ENCODE data around the gene COMMD4. TPM values are rescaled to one million over a fixed set of nuclear protein-coding genes. Genes with fewer than 3 reads are reported as not detected.
A peak's percentile ranks its signal among the peaks of the same experiment; 100 is the strongest.

Gene COMMD4
- total and polyA plus RNA-seq, 2 of the 8 experiments (the other 6 are each of a cell fraction or from before 2014, with no cell fraction given), result 131 to 236 TPM

- peak within 1 kb of the TSS; percentile 59 to 85 (median 72) for H3K4me3 ChIP-seq (ENCODE audit: extremely low read depth in 1 of 4, insufficient read depth in 2 of 4, low read depth in 3 of 4, low read length in 4 of 4)
- peak within 1 kb of the TSS; percentile 75 for H2BK5ac ChIP-seq (ENCODE audit: low read depth, low read length)
- peak; percentile 7 for FAIRE-seq
- H2BK120ac ChIP-seq (replicated peaks; ENCODE audit: low read depth, low read length), result no peak within 1 kb of the TSS
- H3K79me2 ChIP-seq (ENCODE audit: control insufficient read depth in 1 of 2, insufficient read depth in 2 of 2, low read length in 2 of 2), result no peaks in the 10 kb centered on the region; a peak in 1 of 4 replicates
- no peak within 1 kb of the TSS for H3K23ac ChIP-seq (ENCODE audit: insufficient read length)
- H2AK5ac ChIP-seq (ENCODE audit: low read depth, low read length), result no peak within 1 kb of the TSS
- peak within 1 kb of the TSS; percentile 17 for H3K56ac ChIP-seq (replicated peaks; ENCODE audit: insufficient read length, low read depth, low read length)
- WGBS, 2 experiments (ENCODE audit: extremely low coverage in 1 of 2, insufficient coverage in 1 of 2, insufficient read length in 1 of 2, insufficient replicate concordance in 2 of 2, low coverage in 1 of 2, low lambda C conversion rate in 2 of 2, missing lambda C conversion rate in 1 of 2), result 2% methylated on average over 40 of the region's 67 CpGs; no CpG with 5 or more reads in 1 of the 2 experiments
- H2BK15ac ChIP-seq (ENCODE audit: low read length), result peak within 1 kb of the TSS; percentile 49; the same call in 1 of the 2 replicates
- no peaks in the 10 kb centered on the region for H3K9me3 ChIP-seq (ENCODE audit: insufficient read depth in 2 of 2, low read depth in 1 of 2, low read length in 1 of 2)
- peak within 1 kb of the TSS; percentile 24 for H4K5ac ChIP-seq (ENCODE audit: insufficient read length, low read depth, low read length)
- peak within 1 kb of the TSS; percentile 74 for H3K27ac ChIP-seq (ENCODE audit: low read depth, low read length)
- H2BK20ac ChIP-seq (ENCODE audit: low read length), result no peak within 1 kb of the TSS; the same call in 1 of the 2 replicates
- CTCF ChIA-PET (ENCODE audit: partially characterized antibody), result interaction anchor here (0.7 to 2.4 kb wide), 20 partner anchors 9 to 326 kb away, joined by 3 to 9 read pairs (median 4); partner anchors contain the start of genes NEIL1 and SIN3A
- H3K18ac ChIP-seq (ENCODE audit: extremely low read depth, low read length), result peak within 1 kb of the TSS; percentile 73; the same call in 1 of the 2 replicates
- peak; percentile 94 to 96 for DNase-seq (ENCODE audit: low read depth in 1 of 2, low spot score in 2 of 2)
- H4K91ac ChIP-seq (replicated peaks; ENCODE audit: insufficient read length, low read length), result no peak within 1 kb of the TSS
- H3K36me3 ChIP-seq (ENCODE audit: control insufficient read depth in 2 of 4, insufficient read depth in 4 of 4, low read length in 3 of 4), result peaks cover 0 to 23% (median 14%) of the 10 kb centered on the region in 4 experiments; a peak in 7 of 8 replicates
- POLR2A ChIA-PET (ENCODE audit: partially characterized antibody), result interaction anchor here (0.5 to 5.2 kb wide), 33 partner anchors 9 to 481 kb away, joined by 3 to 40 read pairs (median 4); partner anchors contain the start of genes COMMD4, NEIL1, PTPN9 and SNUPN
- no peak within 1 kb of the TSS; the same call in 1 of the 2 replicates for H2AFZ ChIP-seq (ENCODE audit: low read length)
- peak within 1 kb of the TSS; percentile 94; the same call in 1 of the 2 replicates for H4K8ac ChIP-seq (ENCODE audit: extremely low read depth, insufficient read depth, low read length)
- peak within 1 kb of the TSS; percentile 62 to 91 (median 83) for H3K9ac ChIP-seq (replicated peaks in 1 of 4; ENCODE audit: extremely low read depth in 1 of 4, low read depth in 3 of 4, low read length in 3 of 4)
- H3K23me2 ChIP-seq (ENCODE audit: low read depth, low read length), result peaks cover 4% of the 10 kb centered on the region
- no peak within 1 kb of the TSS for H3K4ac ChIP-seq (replicated peaks; ENCODE audit: insufficient read length, low read depth, low read length)
- H3K4me2 ChIP-seq (ENCODE audit: insufficient read depth in 1 of 2, low read depth in 2 of 2, low read length in 2 of 2), result peak within 1 kb of the TSS; percentile 83 to 85
- no peak within 1 kb of the TSS for H2BK12ac ChIP-seq (ENCODE audit: low read depth, low read length)
- H3K79me1 ChIP-seq (ENCODE audit: low read depth, low read length), result no peaks in the 10 kb centered on the region; the same call in 1 of the 2 replicates
- no peaks in the 10 kb centered on the region for H3K27me3 ChIP-seq (replicated peaks in 1 of 4; ENCODE audit: control insufficient read depth in 3 of 4, extremely low read depth in 1 of 4, insufficient read depth in 3 of 4, low read length in 3 of 4)
- H3K14ac ChIP-seq (ENCODE audit: insufficient read length), result no peak within 1 kb of the TSS
- peaks cover 0 to 4% of the 10 kb centered on the region in 2 experiments for H4K20me1 ChIP-seq (replicated peaks in 1 of 2; ENCODE audit: control insufficient read depth in 1 of 2, insufficient read depth in 2 of 2, low read length in 2 of 2)
- H3K4me1 ChIP-seq (replicated peaks in 1 of 4; ENCODE audit: control insufficient read depth in 3 of 4, insufficient read depth in 4 of 4, low read length in 3 of 4), result peaks cover 0 to 4% (median 1%) of the 10 kb centered on the region in 4 experiments; a peak in 4 of 7 replicates
- TF ChIP-seq BRCA1 (IDR thresholded peaks at IDR 0.05; ENCODE audit: low read depth, low read length), result peak; percentile 36; the same call in 1 of the 2 replicates
- peak; percentile 61 for TF ChIP-seq TCF12 (IDR thresholded peaks at IDR 0.05; ENCODE audit: low read depth, low read length)
- TF ChIP-seq SIRT6 (IDR thresholded peaks at IDR 0.05; ENCODE audit: low read length), result no peak
- TF ChIP-seq TAF1 (IDR thresholded peaks at IDR 0.05; ENCODE audit: low read depth, low read length), result peak; percentile 94
- peak; percentile 89 for TF ChIP-seq TBP (IDR thresholded peaks at IDR 0.05; ENCODE audit: low read depth, low read length)
- peak; percentile 94 for TF ChIP-seq ASH2L (IDR thresholded peaks at IDR 0.05; ENCODE audit: low read length)
- peak; percentile 23; the same call in 1 of the 2 replicates for TF ChIP-seq SIX5 (IDR thresholded peaks at IDR 0.05; ENCODE audit: low read depth, low read length)
- peak; percentile 99 for TF ChIP-seq GABPA (IDR thresholded peaks at IDR 0.05; ENCODE audit: borderline replicate concordance, insufficient read depth, low read length)
- no peak for TF ChIP-seq GTF2F1 (IDR thresholded peaks at IDR 0.05; ENCODE audit: borderline replicate concordance, low read depth, low read length)
- TF ChIP-seq EZH2 (IDR thresholded peaks at IDR 0.05; ENCODE audit: low read depth, low read length, severe bottlenecking), result no peak
- peak; percentile 52 to 65 for TF ChIP-seq RAD21 (IDR thresholded peaks at IDR 0.05 in 1 of 2, conservative IDR thresholded peaks at IDR 0.05 in 1 of 2; ENCODE audit: low read depth in 2 of 2, low read length in 2 of 2)
Observed at GRCh38 chr15:75367913-75368688, 32.2 kb downstream of the COMMD4 start, which contains the start of gene MAN2C1. Gene MAN2C1, minus strand, starts transcription at chr15:75368607. Its CDS starts 24 bp downstream, at chr15:75368583.
